ENCODE data around the gene BCCIP.

DNA sequence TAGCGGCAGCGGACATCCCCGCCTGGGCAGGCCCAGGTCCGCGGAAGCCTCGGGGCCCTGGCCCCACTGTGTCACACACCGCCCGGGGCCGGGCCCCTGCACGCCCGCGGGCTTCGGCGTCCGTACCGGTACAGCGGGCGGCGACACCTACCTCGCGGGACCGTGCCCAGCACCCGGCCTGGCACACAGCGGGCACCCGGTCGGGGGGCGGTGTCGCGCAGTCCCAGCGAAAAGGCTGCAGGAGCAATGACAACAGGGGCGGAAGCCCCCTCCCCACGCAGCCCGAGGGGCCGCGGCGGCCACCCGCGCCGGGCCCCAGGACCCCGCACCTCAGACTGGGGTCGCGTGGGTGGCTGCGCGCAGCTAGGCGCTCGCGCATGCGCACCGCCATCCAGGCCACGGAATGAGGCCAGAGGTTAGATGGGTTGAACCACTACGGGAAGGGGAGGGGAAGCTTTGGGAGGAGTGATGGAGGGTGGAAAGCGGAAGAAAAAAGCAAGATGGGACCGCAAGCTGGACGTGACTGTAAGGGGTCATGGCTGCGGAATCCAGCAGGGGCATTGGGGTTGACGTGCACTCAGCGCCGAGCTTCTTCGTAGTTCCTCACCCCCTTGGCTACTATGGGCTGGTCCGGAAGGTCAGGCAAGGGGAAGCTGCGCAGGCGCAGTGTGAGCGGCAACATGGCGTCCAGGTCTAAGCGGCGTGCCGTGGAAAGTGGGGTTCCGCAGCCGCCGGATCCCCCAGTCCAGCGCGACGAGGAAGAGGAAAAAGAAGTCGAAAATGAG, at the start of gene BCCIP, which contains the start of gene UROS:
- peak; percentile 84 for TF ChIP-seq POLR2A (IDR thresholded peaks at IDR 0.05; ENCODE audit: low read length)
- no peak for TF ChIP-seq GATA1 (IDR thresholded peaks at IDR 0.05; ENCODE audit: low read depth, low read length)

Measured in erythroblast (primary cell).